ENCODE data around the gene CDKAL1. TPM values are rescaled to one million over a fixed set of nuclear protein-coding genes. Genes with fewer than 3 reads are reported as not detected.
"Not testable (repeated sequence)": the region's sequence is repeated elsewhere in the genome, so short reads cannot be mapped to it uniquely, and the experiment has no call there.

The CDKAL1 gene
- total RNA-seq, 8 experiments from 2014 or later, result 16.1 to 25.2 (median 20.2) TPM

DNA sequence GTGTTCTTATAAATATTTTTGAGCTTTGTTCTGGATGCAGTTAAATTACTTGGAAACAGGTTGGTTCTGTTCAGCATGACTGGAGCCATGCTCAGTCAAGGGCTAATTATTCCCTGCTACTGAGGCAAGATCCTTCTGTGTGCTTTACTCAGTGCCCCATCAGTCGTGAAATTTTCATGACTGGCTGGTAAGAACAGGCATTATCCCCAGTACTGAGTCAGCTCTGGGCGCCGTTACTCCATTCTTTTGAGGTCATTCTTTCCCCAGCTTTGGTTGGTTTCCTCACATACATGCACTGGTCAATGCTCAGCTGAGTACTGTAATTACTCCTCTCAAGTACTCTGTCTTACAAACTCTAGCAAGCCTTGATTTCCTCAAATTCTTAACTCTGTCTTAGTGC is 71.3 kb downstream of the CDKAL1 start:
- no peak overlapping the region for H3K27ac ChIP-seq
- WGBS, 10 experiments, result 73 to 100% (median 85%) methylated on average over 1 to 3 of the region's 3 CpGs; no CpG with 5 or more reads in 4 of the 10 experiments
- no peak overlapping the region for H3K4me3 ChIP-seq
- no peaks in the 10 kb centered on the region for H3K4me1 ChIP-seq (replicated peaks in 1 of 2)
- ATAC-seq (replicated peaks in 6 of 8), result no peak
- in situ Hi-C loops (cut with MboI; ENCODE audit: low pct_unique_long_range_greater_than_20kb in 2 of 9, low sequenced_read_pairs in 9 of 9, unreplicated experiment in 9 of 9), result no loop called here

GRCh38 chr6:20606831-20607230 is 72.6 kb downstream of the CDKAL1 start:
- Histone ChIP-seq H3K4me3 (no peak overlapping the region), H3K4me1 (replicated peaks in 1 of 2) (no peaks in the 10 kb centered on the region), H3K27ac (no peak overlapping the region)
- ATAC-seq (replicated peaks in 6 of 8), result no peak
- in situ Hi-C loops (cut with MboI; ENCODE audit: low pct_unique_long_range_greater_than_20kb in 2 of 9, low sequenced_read_pairs in 9 of 9, unreplicated experiment in 9 of 9), result no loop called here
- WGBS, 10 experiments, result 75 to 100% (median 88%) methylated on average over 1 of the region's 1 CpG; no CpG with 5 or more reads in 2 of the 10 experiments

DNA sequence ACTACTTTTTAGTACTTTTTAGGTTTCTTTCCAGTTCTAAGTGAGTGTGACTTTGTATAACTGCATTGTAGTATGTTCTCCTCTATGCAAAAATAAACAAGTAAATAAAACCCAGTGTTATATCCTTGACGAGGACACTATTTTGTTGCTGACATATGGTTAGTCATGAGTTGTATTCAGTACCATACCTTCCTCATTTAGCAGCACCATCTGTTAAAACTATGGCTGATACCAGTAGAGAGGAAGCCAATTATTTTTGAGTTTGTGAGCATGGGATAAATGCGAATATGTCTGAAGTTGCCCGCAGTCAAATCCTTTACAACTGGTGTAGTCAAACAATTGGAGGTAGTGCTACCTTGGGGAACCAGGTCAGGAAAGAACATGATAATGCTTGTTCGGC is 74.1 kb downstream of the CDKAL1 start:
- H3K27ac ChIP-seq, result no peak overlapping the region
- no peak for ATAC-seq (replicated peaks in 6 of 8)

GRCh38 chr6:20608905-20609304 is 74.6 kb downstream of the CDKAL1 start:
- Histone ChIP-seq H3K4me3 (no peak overlapping the region), H3K27ac (no peak overlapping the region), H3K4me1 (replicated peaks in 1 of 2) (no peaks in the 10 kb centered on the region)
- ATAC-seq (replicated peaks in 6 of 8), result no peak
- in situ Hi-C loops (cut with MboI; ENCODE audit: low pct_unique_long_range_greater_than_20kb in 2 of 9, low sequenced_read_pairs in 9 of 9, unreplicated experiment in 9 of 9), result no loop called here
- 76 to 100% (median 100%) methylated on average over 1 to 2 of the region's 2 CpGs; no CpG with 5 or more reads in 2 of the 10 experiments for WGBS, 10 experiments

More for the DNA sequence above, 74.1 kb downstream of the CDKAL1 start:
- Histone ChIP-seq H3K4me3 (no peak overlapping the region), H3K4me1 (replicated peaks in 1 of 2) (no peaks in the 10 kb centered on the region)
- in situ Hi-C loops (cut with MboI; ENCODE audit: low pct_unique_long_range_greater_than_20kb in 2 of 9, low sequenced_read_pairs in 9 of 9, unreplicated experiment in 9 of 9), result no loop called here
- WGBS, 10 experiments, result 48 to 100% (median 92%) methylated on average over 2 to 4 of the region's 4 CpGs

DNA sequence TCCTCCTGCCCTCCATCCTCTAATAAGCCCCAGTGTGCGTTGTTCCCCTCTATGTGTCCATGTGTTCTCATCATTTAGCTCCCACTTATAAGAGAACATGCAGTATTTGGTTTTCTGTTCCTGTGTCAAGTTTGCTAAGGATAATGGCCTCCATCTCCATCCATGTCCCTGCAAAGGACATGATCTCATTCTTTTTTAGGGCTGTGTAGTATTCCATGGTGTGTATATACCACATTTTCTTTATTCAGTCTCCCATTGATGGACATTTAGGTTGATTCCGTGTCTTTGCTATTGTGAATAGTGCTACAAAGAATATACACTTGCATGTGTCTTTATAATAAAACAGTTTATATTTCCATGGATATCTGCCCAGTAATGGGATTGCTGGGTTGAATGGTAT is 75.7 kb downstream of the CDKAL1 start:
- H3K27ac ChIP-seq; H3K4me3 ChIP-seq; ATAC-seq (replicated peaks in 6 of 8); in situ Hi-C loops (cut with MboI; ENCODE audit: low pct_unique_long_range_greater_than_20kb in 2 of 9, low sequenced_read_pairs in 9 of 9, unreplicated experiment in 9 of 9); H3K4me1 ChIP-seq (replicated peaks in 1 of 2): not testable (repeated sequence)
- WGBS, 10 experiments, result 57 to 100% (median 100%) methylated on average over 1 to 2 of the region's 2 CpGs; no CpG with 5 or more reads in 1 of the 10 experiments

GRCh38 chr6:20610636-20611370 is 76.5 kb downstream of the CDKAL1 start:
- no peaks in the 10 kb centered on the region for H3K4me1 ChIP-seq (replicated peaks in 1 of 2)
- WGBS, 10 experiments, result 0 to 100% (median 88%) methylated on average over 1 to 2 of the region's 2 CpGs; no CpG with 5 or more reads in 1 of the 10 experiments
- ATAC-seq (replicated peaks in 6 of 8), result peak in 2 of 8 experiments; percentile 20 to 70
- no peak overlapping the region for H3K27ac ChIP-seq
- H3K4me3 ChIP-seq, result no peak overlapping the region
- in situ Hi-C loops (cut with MboI; ENCODE audit: low pct_unique_long_range_greater_than_20kb in 2 of 9, low sequenced_read_pairs in 9 of 9, unreplicated experiment in 9 of 9), result no loop called here

DNA sequence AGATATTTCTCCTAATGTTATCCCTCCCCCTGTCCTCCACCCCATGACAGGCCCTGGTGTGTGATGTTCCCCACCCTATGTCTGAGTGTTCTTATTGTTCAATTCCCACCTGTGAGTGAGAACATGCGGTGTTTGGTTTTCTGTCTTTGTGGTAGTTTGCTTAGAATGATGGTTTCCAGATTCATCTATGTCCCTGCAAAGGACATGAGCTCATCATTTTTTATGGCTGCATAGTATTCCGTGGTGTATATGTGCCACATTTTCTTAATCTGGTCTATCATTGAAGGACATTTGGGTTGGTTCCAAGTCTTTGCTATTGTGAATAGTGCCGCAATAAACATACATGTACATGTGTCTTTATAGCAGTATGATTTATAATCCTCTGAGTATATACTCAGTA is 83.3 kb downstream of the CDKAL1 start:
- in situ Hi-C loops (cut with MboI; ENCODE audit: low pct_unique_long_range_greater_than_20kb in 2 of 9, low sequenced_read_pairs in 9 of 9, unreplicated experiment in 9 of 9); ATAC-seq (replicated peaks in 6 of 8); H3K4me3 ChIP-seq; H3K4me1 ChIP-seq (replicated peaks in 1 of 2); H3K27ac ChIP-seq: not testable (repeated sequence)
- WGBS, 10 experiments, result 91 to 100% (median 100%) methylated on average over 1 to 3 of the region's 3 CpGs; no CpG with 5 or more reads in 3 of the 10 experiments

- H3K27ac ChIP-seq, result no peak overlapping the region
- in situ Hi-C loops (cut with MboI; ENCODE audit: low pct_unique_long_range_greater_than_20kb in 2 of 9, low sequenced_read_pairs in 9 of 9, unreplicated experiment in 9 of 9), result no loop called here
- WGBS, 10 experiments, result 85 to 100% (median 100%) methylated on average over 1 to 2 of the region's 2 CpGs; no CpG with 5 or more reads in 1 of the 10 experiments
- no peaks in the 10 kb centered on the region for H3K4me1 ChIP-seq (replicated peaks in 1 of 2)
- H3K4me3 ChIP-seq, result no peak overlapping the region
- ATAC-seq (replicated peaks in 6 of 8), result no peak
These were observed 85.8 kb downstream of the CDKAL1 start for GRCh38 chr6:20620043-20620442.

DNA sequence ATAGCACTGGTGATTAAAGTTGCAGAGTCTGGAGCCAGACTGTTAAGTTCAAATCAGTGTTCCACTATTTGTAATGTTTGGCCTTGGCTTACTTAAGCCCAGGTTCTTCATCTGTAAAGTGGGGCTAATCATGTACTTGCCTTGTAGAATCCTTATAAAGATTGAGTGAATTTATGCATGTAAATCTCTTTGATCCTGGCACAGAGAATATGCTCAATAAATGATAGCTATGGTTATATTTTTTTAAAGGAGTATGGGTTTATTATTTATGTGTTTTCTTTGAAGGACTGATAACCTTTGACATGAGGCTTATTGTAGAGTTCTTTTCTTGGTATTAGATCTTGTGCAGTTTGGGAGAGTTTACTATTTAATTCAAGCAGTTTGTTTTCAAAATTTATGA is 89.5 kb downstream of the CDKAL1 start:
- H3K4me3 ChIP-seq, result no peak overlapping the region
- in situ Hi-C loops (cut with MboI; ENCODE audit: low pct_unique_long_range_greater_than_20kb in 2 of 9, low sequenced_read_pairs in 9 of 9, unreplicated experiment in 9 of 9), result no loop called here
- H3K4me1 ChIP-seq (replicated peaks in 1 of 2), result peaks cover 0 to 9% of the 10 kb centered on the region in 2 donors
- no peak overlapping the region for H3K27ac ChIP-seq
- no peak for ATAC-seq (replicated peaks in 6 of 8)

DNA sequence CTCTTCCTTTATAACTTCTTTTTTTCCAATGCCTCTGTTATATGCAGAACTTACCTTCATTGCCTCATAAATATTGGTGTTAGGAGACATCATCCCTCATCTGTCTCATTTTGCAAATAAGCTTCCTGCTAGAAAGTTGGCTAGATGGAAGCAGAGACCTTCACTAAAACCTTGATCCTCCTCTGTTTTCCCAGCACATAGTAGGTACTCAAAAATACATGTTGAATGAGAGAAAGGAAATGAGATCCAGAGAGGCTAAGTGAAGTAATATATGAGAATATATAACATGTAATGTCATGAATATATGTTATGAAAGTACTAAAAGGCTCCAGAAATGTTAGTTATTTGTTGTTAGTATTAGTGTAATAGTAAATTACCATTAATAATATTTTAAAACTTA is 91.9 kb downstream of the CDKAL1 start:
- Histone ChIP-seq H3K4me1 (replicated peaks in 1 of 2) (peaks cover 0 to 11% of the 10 kb centered on the region in 2 donors), H3K4me3 (no peak overlapping the region), H3K27ac (no peak overlapping the region)
- in situ Hi-C loops (cut with MboI; ENCODE audit: low pct_unique_long_range_greater_than_20kb in 2 of 9, low sequenced_read_pairs in 9 of 9, unreplicated experiment in 9 of 9), result no loop called here
- ATAC-seq (replicated peaks in 6 of 8), result no peak

DNA sequence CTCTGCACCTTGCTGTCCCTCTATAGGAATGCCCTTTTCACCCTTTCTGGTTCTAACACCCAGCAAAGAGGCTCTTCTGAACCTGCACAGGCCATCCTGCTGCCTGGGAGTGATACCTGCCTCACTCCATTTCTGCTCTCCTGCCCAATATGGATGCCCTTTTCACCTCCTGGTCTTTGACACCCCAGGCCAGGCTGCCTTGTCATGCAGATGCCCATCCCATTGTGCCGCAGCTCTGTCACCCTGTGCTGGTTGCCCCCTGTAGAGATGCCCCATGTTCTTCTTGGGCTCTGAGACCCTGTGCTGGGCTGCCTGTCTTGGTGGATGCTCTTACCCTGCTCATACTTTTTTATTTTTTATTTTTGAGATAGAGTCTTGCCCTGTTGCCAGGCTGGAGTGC is 95.3 kb downstream of the CDKAL1 start:
- no peak overlapping the region for H3K27ac ChIP-seq
- no peak overlapping the region for H3K4me3 ChIP-seq
- no peak for ATAC-seq (replicated peaks in 6 of 8)
- 71 to 83% (median 80%) methylated on average over 1 of the region's 1 CpG; no CpG with 5 or more reads in 7 of the 10 experiments for WGBS, 10 experiments
- in situ Hi-C loops (cut with MboI; ENCODE audit: low pct_unique_long_range_greater_than_20kb in 2 of 9, low sequenced_read_pairs in 9 of 9, unreplicated experiment in 9 of 9), result no loop called here
- peaks cover 0 to 11% of the 10 kb centered on the region in 2 donors for H3K4me1 ChIP-seq (replicated peaks in 1 of 2)

DNA sequence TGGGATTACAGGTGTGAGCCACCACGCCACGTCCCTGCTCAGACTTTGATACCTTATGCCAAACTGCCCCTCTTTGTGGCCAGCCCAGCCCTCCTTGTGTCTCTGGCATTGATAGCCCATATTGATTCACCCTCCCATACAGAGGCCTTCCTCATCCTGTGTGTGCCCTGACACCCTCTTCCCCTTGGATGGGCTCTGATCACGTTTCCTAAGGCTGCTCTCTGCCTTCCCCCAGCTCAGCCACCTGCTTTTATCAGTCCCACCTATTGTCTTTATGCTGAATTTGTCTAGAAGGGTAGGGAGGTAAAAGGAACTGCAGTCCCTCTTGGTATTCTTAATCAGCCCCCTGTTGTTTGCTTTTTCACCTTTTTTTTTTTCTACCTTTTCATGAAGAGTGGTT is 95.9 kb downstream of the CDKAL1 start:
- no peak overlapping the region for H3K27ac ChIP-seq
- no peak overlapping the region for H3K4me3 ChIP-seq
- ATAC-seq (replicated peaks in 6 of 8), result no peak
- WGBS, 10 experiments, result 50 to 100% (median 72%) methylated on average over 1 to 2 of the region's 3 CpGs; no CpG with 5 or more reads in 5 of the 10 experiments
- peaks cover 0 to 11% of the 10 kb centered on the region in 2 donors for H3K4me1 ChIP-seq (replicated peaks in 1 of 2)
- in situ Hi-C loops (cut with MboI; ENCODE audit: low pct_unique_long_range_greater_than_20kb in 2 of 9, low sequenced_read_pairs in 9 of 9, unreplicated experiment in 9 of 9), result no loop called here

- ATAC-seq (replicated peaks in 6 of 8), result peak in 5 of 8 experiments; percentile 21 to 72 (median 45)
- in situ Hi-C loops (cut with MboI; ENCODE audit: low pct_unique_long_range_greater_than_20kb in 2 of 9, low sequenced_read_pairs in 9 of 9, unreplicated experiment in 9 of 9), result no loop called here
- Histone ChIP-seq H3K4me1 (replicated peaks in 1 of 2) (peaks cover 0 to 11% of the 10 kb centered on the region in 2 donors), H3K27ac (no peak overlapping the region), H3K4me3 (no peak overlapping the region)
- 20 to 97% (median 87%) methylated on average over 1 to 3 of the region's 3 CpGs; no CpG with 5 or more reads in 2 of the 10 experiments for WGBS, 10 experiments
These were observed 96.6 kb downstream of the CDKAL1 start for GRCh38 chr6:20630617-20631548.

Measured in motor neuron (in vitro differentiated cells).